ENCODE results near the gene PSMA4. TPM values are rescaled to one million over a fixed set of nuclear protein-coding genes. Genes with fewer than 3 reads are reported as not detected.

The PSMA4 gene
- total and polyA plus RNA-seq, 2 experiments from 2014 or later = 322 to 552 TPM

DNA sequence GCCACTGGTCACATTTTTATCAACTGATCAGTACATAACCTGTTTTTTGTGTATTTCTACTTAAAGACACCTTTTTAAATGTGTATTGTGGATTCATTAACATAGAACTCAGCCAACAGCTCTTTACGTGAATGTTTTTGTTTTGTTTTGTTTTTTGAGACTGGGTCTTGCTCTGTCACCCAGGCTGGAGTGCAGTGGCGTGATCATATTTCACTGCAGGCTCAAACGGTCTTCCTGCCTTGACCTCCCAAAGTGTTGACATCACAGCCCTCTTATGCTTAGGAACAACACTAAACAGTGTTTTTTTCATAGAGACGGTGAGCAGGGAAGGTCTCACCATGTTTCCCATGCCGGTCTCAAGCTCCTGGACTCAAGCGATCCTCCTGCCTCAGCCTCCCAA lies 9.9 kb downstream of the PSMA4 start:
- peaks cover 33% of the 10 kb centered on the region for H3K36me3 ChIP-seq (ENCODE audit: insufficient read depth)
- no peak for TF ChIP-seq CREB1 (CRISPR knock-in tag; IDR thresholded peaks at IDR 0.05; ENCODE audit: low read depth)
- no peak for TF ChIP-seq EZH2phosphoT487 (IDR thresholded peaks at IDR 0.05; ENCODE audit: unreplicated experiment)
- no peak for TF ChIP-seq ZNF331 (CRISPR knock-in tag; IDR thresholded peaks at IDR 0.05; ENCODE audit: low read depth)
- no peak for TF ChIP-seq EZH2 (IDR thresholded peaks at IDR 0.05; ENCODE audit: low read depth, unreplicated experiment)
- TF ChIP-seq ZNF114 (CRISPR knock-in tag; IDR thresholded peaks at IDR 0.05) = no peak
- DNase-seq (ENCODE audit: low spot score) = no peak
- no peak for ATAC-seq
- H3K79me2 ChIP-seq (replicated peaks; ENCODE audit: insufficient read depth) = no peaks in the 10 kb centered on the region
- peaks cover 55% of the 10 kb centered on the region for H3K36me3 Mint-ChIP-seq (ENCODE audit: low read depth)
- H3K4me1 Mint-ChIP-seq = no peaks in the 10 kb centered on the region; the same call in 2 of the 3 replicates
- peaks cover 13% of the 10 kb centered on the region; the same call in 1 of the 2 replicates for H4K20me1 ChIP-seq (replicated peaks; ENCODE audit: insufficient read depth)
- no peak overlapping the region for H2AFZ ChIP-seq
- no peak overlapping the region for H3K4me2 ChIP-seq
- H3K4me3 ChIP-seq = no peak overlapping the region
- H3K27me3 ChIP-seq (ENCODE audit: insufficient read depth) = no peaks in the 10 kb centered on the region
- no peaks in the 10 kb centered on the region for H3K4me1 ChIP-seq (ENCODE audit: insufficient read depth)
- H3K27me3 Mint-ChIP-seq (ENCODE audit: insufficient read depth, low read depth, poor library complexity) = peaks cover under 1% of the 10 kb centered on the region
- H3K9me3 Mint-ChIP-seq = no peaks in the 10 kb centered on the region
- no peak overlapping the region; the same call in 1 of the 2 replicates for H3K27ac Mint-ChIP-seq
- no peaks in the 10 kb centered on the region for H3F3A ChIP-seq (replicated peaks; ENCODE audit: low read depth)
- H3K4me3 Mint-ChIP-seq = no peak overlapping the region
- no peaks in the 10 kb centered on the region for H3K9me2 ChIP-seq (ENCODE audit: insufficient read depth)
- no peak overlapping the region; the same call in 1 of the 2 replicates for H3K27ac ChIP-seq (ENCODE audit: low read depth)

DNA sequence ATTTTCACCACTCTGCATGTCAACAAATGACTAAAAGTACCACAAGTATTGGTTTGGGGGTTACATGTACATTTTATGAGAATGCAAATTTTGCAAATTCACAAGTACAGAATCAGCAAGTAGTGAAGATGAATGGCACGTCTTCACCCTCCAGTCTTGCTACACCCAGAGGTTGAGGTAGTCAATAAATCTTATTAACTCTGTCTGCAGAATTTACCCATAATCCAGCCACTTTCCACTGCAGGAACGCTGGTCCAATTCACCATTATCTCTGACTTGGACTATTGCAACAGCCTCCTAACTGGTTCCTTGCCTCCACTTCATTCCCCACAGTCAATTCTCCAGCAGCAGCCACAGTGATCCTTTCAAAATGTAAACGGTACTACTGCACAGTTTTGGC lies 10.6 kb downstream of the PSMA4 start:
- Histone ChIP-seq H3K27me3 (ENCODE audit: insufficient read depth) (no peaks in the 10 kb centered on the region), H3K4me2 (no peak overlapping the region), H3K79me2 (replicated peaks; ENCODE audit: insufficient read depth) (no peaks in the 10 kb centered on the region), H3K36me3 (ENCODE audit: insufficient read depth) (peaks cover 27% of the 10 kb centered on the region; the same call in 1 of the 2 replicates), H3K9me2 (ENCODE audit: insufficient read depth) (no peaks in the 10 kb centered on the region), H2AFZ (no peak overlapping the region), H3K4me1 (ENCODE audit: insufficient read depth) (no peaks in the 10 kb centered on the region), H3K4me3 (no peak overlapping the region), H3F3A (replicated peaks; ENCODE audit: low read depth) (no peaks in the 10 kb centered on the region), H3K27ac (ENCODE audit: low read depth) (no peak overlapping the region), H4K20me1 (replicated peaks; ENCODE audit: insufficient read depth) (peaks cover 8% of the 10 kb centered on the region; the same call in 1 of the 2 replicates)
- Mint-ChIP-seq H3K4me3 (no peak overlapping the region), H3K36me3 (ENCODE audit: low read depth) (peaks cover 49% of the 10 kb centered on the region), H3K9me3 (no peaks in the 10 kb centered on the region), H3K27ac (no peak overlapping the region), H3K4me1 (no peaks in the 10 kb centered on the region; the same call in 2 of the 3 replicates), H3K27me3 (ENCODE audit: insufficient read depth, low read depth, poor library complexity) (peaks cover 3% of the 10 kb centered on the region)
- no peak for DNase-seq (ENCODE audit: low spot score)
- ATAC-seq = no peak
- no peak for TF ChIP-seq ZNF331 (CRISPR knock-in tag; IDR thresholded peaks at IDR 0.05; ENCODE audit: low read depth)

DNA sequence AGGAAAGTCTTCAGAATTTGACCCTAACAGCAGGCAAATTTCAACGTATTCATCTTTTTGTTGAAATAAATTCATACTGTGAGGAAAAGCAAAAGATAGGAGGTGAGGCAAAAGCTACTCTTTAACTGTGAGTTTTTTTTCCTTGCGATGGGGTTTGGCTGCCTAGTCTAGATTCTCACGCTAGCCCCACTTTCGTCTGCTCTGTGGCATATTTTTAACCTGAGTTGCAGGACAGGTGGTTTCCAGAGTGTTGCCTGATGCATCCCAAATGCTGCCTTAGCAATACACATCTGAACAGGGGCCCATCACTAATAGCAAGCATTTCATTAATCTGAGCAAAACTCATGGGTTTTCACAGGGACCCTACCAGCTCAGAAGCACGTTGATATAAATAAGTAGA lies 11.7 kb downstream of the PSMA4 start:
- Histone ChIP-seq H3K4me1 (ENCODE audit: insufficient read depth) (no peaks in the 10 kb centered on the region), H3K27ac (ENCODE audit: low read depth) (no peak overlapping the region), H3K4me3 (no peak overlapping the region), H3K27me3 (ENCODE audit: insufficient read depth) (no peaks in the 10 kb centered on the region), H3K36me3 (ENCODE audit: insufficient read depth) (peaks cover 16% of the 10 kb centered on the region; the same call in 1 of the 2 replicates), H2AFZ (no peak overlapping the region), H4K20me1 (replicated peaks; ENCODE audit: insufficient read depth) (peaks cover 1% of the 10 kb centered on the region; the same call in 1 of the 2 replicates), H3F3A (replicated peaks; ENCODE audit: low read depth) (no peaks in the 10 kb centered on the region), H3K4me2 (no peak overlapping the region), H3K9me2 (ENCODE audit: insufficient read depth) (no peaks in the 10 kb centered on the region), H3K79me2 (replicated peaks; ENCODE audit: insufficient read depth) (no peaks in the 10 kb centered on the region)
- ATAC-seq = no peak
- H3K4me1 Mint-ChIP-seq = no peaks in the 10 kb centered on the region; the same call in 2 of the 3 replicates
- no peak overlapping the region for H3K27ac Mint-ChIP-seq
- DNase-seq (ENCODE audit: low spot score) = no peak
- peaks cover 3% of the 10 kb centered on the region for H3K27me3 Mint-ChIP-seq (ENCODE audit: insufficient read depth, low read depth, poor library complexity)
- no peaks in the 10 kb centered on the region for H3K9me3 Mint-ChIP-seq
- no peak overlapping the region for H3K4me3 Mint-ChIP-seq
- H3K36me3 Mint-ChIP-seq (ENCODE audit: low read depth) = peaks cover 38% of the 10 kb centered on the region
- TF ChIP-seq, protein P1, sequence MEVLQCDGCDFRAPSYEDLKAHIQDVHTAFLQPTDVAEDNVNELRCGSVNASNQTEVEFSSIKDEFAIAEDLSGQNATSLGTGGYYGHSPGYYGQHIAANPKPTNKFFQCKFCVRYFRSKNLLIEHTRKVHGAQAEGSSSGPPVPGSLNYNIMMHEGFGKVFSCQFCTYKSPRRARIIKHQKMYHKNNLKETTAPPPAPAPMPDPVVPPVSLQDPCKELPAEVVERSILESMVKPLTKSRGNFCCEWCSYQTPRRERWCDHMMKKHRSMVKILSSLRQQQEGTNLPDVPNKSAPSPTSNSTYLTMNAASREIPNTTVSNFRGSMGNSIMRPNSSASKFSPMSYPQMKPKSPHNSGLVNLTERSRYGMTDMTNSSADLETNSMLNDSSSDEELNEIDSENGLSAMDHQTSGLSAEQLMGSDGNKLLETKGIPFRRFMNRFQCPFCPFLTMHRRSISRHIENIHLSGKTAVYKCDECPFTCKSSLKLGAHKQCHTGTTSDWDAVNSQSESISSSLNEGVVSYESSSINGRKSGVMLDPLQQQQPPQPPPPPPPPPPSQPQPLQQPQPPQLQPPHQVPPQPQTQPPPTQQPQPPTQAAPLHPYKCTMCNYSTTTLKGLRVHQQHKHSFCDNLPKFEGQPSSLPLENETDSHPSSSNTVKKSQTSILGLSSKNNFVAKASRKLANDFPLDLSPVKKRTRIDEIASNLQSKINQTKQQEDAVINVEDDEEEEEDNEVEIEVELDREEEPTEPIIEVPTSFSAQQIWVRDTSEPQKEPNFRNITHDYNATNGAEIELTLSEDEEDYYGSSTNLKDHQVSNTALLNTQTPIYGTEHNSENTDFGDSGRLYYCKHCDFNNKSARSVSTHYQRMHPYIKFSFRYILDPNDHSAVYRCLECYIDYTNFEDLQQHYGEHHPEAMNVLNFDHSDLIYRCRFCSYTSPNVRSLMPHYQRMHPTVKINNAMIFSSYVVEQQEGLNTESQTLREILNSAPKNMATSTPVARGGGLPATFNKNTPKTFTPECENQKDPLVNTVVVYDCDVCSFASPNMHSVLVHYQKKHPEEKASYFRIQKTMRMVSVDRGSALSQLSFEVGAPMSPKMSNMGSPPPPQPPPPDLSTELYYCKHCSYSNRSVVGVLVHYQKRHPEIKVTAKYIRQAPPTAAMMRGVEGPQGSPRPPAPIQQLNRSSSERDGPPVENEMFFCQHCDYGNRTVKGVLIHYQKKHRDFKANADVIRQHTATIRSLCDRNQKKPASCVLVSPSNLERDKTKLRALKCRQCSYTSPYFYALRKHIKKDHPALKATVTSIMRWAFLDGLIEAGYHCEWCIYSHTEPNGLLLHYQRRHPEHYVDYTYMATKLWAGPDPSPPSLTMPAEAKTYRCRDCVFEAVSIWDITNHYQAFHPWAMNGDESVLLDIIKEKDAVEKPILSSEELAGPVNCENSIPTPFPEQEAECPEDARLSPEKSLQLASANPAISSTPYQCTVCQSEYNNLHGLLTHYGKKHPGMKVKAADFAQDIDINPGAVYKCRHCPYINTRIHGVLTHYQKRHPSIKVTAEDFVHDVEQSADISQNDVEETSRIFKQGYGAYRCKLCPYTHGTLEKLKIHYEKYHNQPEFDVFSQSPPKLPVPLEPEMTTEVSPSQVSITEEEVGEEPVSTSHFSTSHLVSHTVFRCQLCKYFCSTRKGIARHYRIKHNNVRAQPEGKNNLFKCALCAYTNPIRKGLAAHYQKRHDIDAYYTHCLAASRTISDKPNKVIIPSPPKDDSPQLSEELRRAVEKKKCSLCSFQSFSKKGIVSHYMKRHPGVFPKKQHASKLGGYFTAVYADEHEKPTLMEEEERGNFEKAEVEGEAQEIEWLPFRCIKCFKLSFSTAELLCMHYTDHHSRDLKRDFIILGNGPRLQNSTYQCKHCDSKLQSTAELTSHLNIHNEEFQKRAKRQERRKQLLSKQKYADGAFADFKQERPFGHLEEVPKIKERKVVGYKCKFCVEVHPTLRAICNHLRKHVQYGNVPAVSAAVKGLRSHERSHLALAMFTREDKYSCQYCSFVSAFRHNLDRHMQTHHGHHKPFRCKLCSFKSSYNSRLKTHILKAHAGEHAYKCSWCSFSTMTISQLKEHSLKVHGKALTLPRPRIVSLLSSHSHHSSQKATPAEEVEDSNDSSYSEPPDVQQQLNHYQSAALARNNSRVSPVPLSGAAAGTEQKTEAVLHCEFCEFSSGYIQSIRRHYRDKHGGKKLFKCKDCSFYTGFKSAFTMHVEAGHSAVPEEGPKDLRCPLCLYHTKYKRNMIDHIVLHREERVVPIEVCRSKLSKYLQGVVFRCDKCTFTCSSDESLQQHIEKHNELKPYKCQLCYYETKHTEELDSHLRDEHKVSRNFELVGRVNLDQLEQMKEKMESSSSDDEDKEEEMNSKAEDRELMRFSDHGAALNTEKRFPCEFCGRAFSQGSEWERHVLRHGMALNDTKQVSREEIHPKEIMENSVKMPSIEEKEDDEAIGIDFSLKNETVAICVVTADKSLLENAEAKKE (CRISPR knock-in tag; IDR thresholded peaks at IDR 0.05) = no peak
- TF ChIP-seq CREB1 (CRISPR knock-in tag; IDR thresholded peaks at IDR 0.05; ENCODE audit: low read depth) = no peak
- no peak for TF ChIP-seq STAT1 (IDR thresholded peaks at IDR 0.05; ENCODE audit: unreplicated experiment)
- TF ChIP-seq NANOG (IDR thresholded peaks at IDR 0.05; ENCODE audit: borderline replicate concordance) = no peak
- TF ChIP-seq, protein P2, sequence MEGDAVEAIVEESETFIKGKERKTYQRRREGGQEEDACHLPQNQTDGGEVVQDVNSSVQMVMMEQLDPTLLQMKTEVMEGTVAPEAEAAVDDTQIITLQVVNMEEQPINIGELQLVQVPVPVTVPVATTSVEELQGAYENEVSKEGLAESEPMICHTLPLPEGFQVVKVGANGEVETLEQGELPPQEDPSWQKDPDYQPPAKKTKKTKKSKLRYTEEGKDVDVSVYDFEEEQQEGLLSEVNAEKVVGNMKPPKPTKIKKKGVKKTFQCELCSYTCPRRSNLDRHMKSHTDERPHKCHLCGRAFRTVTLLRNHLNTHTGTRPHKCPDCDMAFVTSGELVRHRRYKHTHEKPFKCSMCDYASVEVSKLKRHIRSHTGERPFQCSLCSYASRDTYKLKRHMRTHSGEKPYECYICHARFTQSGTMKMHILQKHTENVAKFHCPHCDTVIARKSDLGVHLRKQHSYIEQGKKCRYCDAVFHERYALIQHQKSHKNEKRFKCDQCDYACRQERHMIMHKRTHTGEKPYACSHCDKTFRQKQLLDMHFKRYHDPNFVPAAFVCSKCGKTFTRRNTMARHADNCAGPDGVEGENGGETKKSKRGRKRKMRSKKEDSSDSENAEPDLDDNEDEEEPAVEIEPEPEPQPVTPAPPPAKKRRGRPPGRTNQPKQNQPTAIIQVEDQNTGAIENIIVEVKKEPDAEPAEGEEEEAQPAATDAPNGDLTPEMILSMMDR (conservative IDR thresholded peaks at IDR 0.05; ENCODE audit: low read depth in 2 of 2) = no peak
- no peak for TF ChIP-seq ZNF114 (CRISPR knock-in tag; IDR thresholded peaks at IDR 0.05)
